Measurements from ENCODE around the gene SCNM1. TPM values are rescaled to one million over a fixed set of nuclear protein-coding genes. Genes with fewer than 3 reads are reported as not detected.

The SCNM1 gene
- total and polyA plus RNA-seq, 8 donors: 29.7 to 42.4 (median 38.9) TPM

GRCh38 chr1:151146412-151147131, 19.4 kb upstream of the SCNM1 start, which contains the start of gene SEMA6C:
TSS of gene SEMA6C (minus strand) at chr1:151146631. CDS start at chr1:151142621, 4,010 bp downstream.
- Histone ChIP-seq H3K4me1 (peaks cover 8 to 30% of the 10 kb centered on the region in 2 donors), H3K27ac (peak within 1 kb of the TSS; percentile 53 to 64), H3K4me3 (peak within 1 kb of the TSS; percentile 79 to 81), H3K27me3 (peaks cover 0 to 17% of the 10 kb centered on the region in 2 donors), H3K36me3 (no peaks in the 10 kb centered on the region), H3K9me3 (no peaks in the 10 kb centered on the region)
- TF ChIP-seq CTCF (IDR thresholded peaks at IDR 0.05): no peak
- peak; percentile 99 for ATAC-seq
- DNase-seq: peak; percentile 91 to 99 (median 96)
- intact Hi-C loops (cut with DNase I): no loop called here

- DNase-seq (no peak), ATAC-seq (no peak)
- no peaks in the 10 kb centered on the region for H3K36me3 ChIP-seq
- intact Hi-C loops (cut with DNase I): no loop called here
- TF ChIP-seq CTCF (IDR thresholded peaks at IDR 0.05): no peak
- H3K27ac ChIP-seq: peak overlapping the region; percentile 53 to 64
- peaks cover 0 to 17% of the 10 kb centered on the region in 2 donors for H3K27me3 ChIP-seq
- H3K4me1 ChIP-seq: peaks cover 8 to 30% of the 10 kb centered on the region in 2 donors
- no peaks in the 10 kb centered on the region for H3K9me3 ChIP-seq
- peak overlapping the region; percentile 79 to 81 for H3K4me3 ChIP-seq
Measured at GRCh38 chr1:151147132-151147503, 18.8 kb upstream of the SCNM1 start.

GRCh38 chr1:151147665-151148064, 18.3 kb upstream of the SCNM1 start:
- TF ChIP-seq CTCF (IDR thresholded peaks at IDR 0.05): no peak
- Histone ChIP-seq H3K27ac (peak overlapping the region in 1 of 2 donors; percentile 53), H3K36me3 (no peaks in the 10 kb centered on the region), H3K4me1 (peaks cover 8 to 30% of the 10 kb centered on the region in 2 donors), H3K9me3 (no peaks in the 10 kb centered on the region), H3K27me3 (peaks cover 0 to 17% of the 10 kb centered on the region in 2 donors), H3K4me3 (no peak overlapping the region)
- intact Hi-C loops (cut with DNase I): no loop called here
- ATAC-seq (no peak), DNase-seq (no peak)

- H3K27ac ChIP-seq: peak within 1 kb of the TSS; percentile 62 to 93
- peak in 2 of 4 donors; percentile 75 to 89 for DNase-seq
- peak within 1 kb of the TSS; percentile 22 to 57 for H3K4me3 ChIP-seq
- intact Hi-C loops (cut with DNase I): loop anchor here in 1 of 2 donors (5.0 kb wide), 1 partner anchor 54 kb away; no protein-coding TSS in a partner anchor
- peaks cover 0 to 42% of the 10 kb centered on the region in 2 donors for H3K4me1 ChIP-seq
- H3K9me3 ChIP-seq: no peaks in the 10 kb centered on the region
- H3K36me3 ChIP-seq: peaks cover 0 to 26% of the 10 kb centered on the region in 2 donors
- H3K27me3 ChIP-seq: no peaks in the 10 kb centered on the region
- peak; percentile 81 for ATAC-seq
- no peak for TF ChIP-seq CTCF (IDR thresholded peaks at IDR 0.05)
Measured at GRCh38 chr1:151156515-151156819, 9.5 kb upstream of the SCNM1 start, which contains the start of gene TNFAIP8L2. TSS of gene TNFAIP8L2 (plus strand) at chr1:151156649. CDS start at chr1:151158698, 2,049 bp downstream.

- Histone ChIP-seq H3K36me3 (peaks cover 0 to 29% of the 10 kb centered on the region in 2 donors), H3K27me3 (no peaks in the 10 kb centered on the region), H3K27ac (peak overlapping the region; percentile 62 to 93), H3K4me3 (peak overlapping the region; percentile 22 to 57), H3K9me3 (no peaks in the 10 kb centered on the region), H3K4me1 (peaks cover 0 to 42% of the 10 kb centered on the region in 2 donors)
- intact Hi-C loops (cut with DNase I): loop anchor here in 1 of 2 donors (5.0 kb wide), 1 partner anchor 55 kb away; no protein-coding TSS in a partner anchor
- DNase-seq (no peak), ATAC-seq (peak; percentile 50)
- no peak for TF ChIP-seq CTCF (IDR thresholded peaks at IDR 0.05)
Measured at GRCh38 chr1:151157067-151157531, 8.8 kb upstream of the SCNM1 start.

Measured in left lung (tissue), 10 donors.